Muscle layer of duodenum (tissue), 2 donors: ENCODE results near the gene GRIK2.

Experiments used
- H3K27ac ChIP-seq: one replicate; pipeline ENCODE4 v1.7.0; 2013; ENCODE audit warnings: mild to moderate bottlenecking, low read length
- H3K27me3 ChIP-seq: one replicate; pipeline ENCODE4 v1.7.0; 2013; ENCODE audit warnings: low read depth, mild to moderate bottlenecking, control low read depth, low read length
- H3K36me3 ChIP-seq, 2 donors: one replicate each; pipeline ENCODE4 v1.7.0; 2013; ENCODE audit warnings: low read length in 2 of 2, control low read depth in 1 of 2, mild to moderate bottlenecking in 1 of 2; ENCODE audit not compliant: insufficient read depth in 2 of 2, control insufficient read depth in 1 of 2
- H3K4me1 ChIP-seq, 2 donors: one replicate each; pipeline ENCODE4 v1.7.0; 2013; ENCODE audit warnings: low read length in 2 of 2, mild to moderate bottlenecking in 2 of 2, control low read depth in 1 of 2, moderate library complexity in 1 of 2; ENCODE audit not compliant: insufficient read depth in 2 of 2, control insufficient read depth in 1 of 2
- H3K4me3 ChIP-seq, 2 donors: one replicate each; pipeline ENCODE4 v1.7.0; 2013; ENCODE audit warnings: low read length in 2 of 2, low read depth in 1 of 2, mild to moderate bottlenecking in 1 of 2
- H3K9me3 ChIP-seq, 2 donors: one replicate each; pipeline ENCODE4 v1.7.0; 2013; ENCODE audit warnings: low read length in 2 of 2, control low read depth in 1 of 2, mild to moderate bottlenecking in 1 of 2; ENCODE audit not compliant: control insufficient read depth in 1 of 2
- donor health status: healthy.

The GRIK2 gene

GRCh38 chr6:101840100-101840499 lies 446.6 kb downstream of the GRIK2 start:
- H3K27me3 ChIP-seq, result no peaks in the 10 kb centered on the region
- H3K9me3 ChIP-seq, result no peaks in the 10 kb centered on the region
- no peak overlapping the region for H3K4me3 ChIP-seq
- H3K4me1 ChIP-seq, result no peaks in the 10 kb centered on the region
- H3K27ac ChIP-seq, result no peak overlapping the region
- no peaks in the 10 kb centered on the region for H3K36me3 ChIP-seq

- H3K9me3 ChIP-seq, result no peaks in the 10 kb centered on the region
- no peaks in the 10 kb centered on the region for H3K36me3 ChIP-seq
- no peak overlapping the region for H3K4me3 ChIP-seq
- no peaks in the 10 kb centered on the region for H3K4me1 ChIP-seq
- no peaks in the 10 kb centered on the region for H3K27me3 ChIP-seq
- no peak overlapping the region for H3K27ac ChIP-seq
Observed at GRCh38 chr6:101845172-101845571, 451.7 kb downstream of the GRIK2 start.

GRCh38 chr6:101845621-101846020 lies 452.1 kb downstream of the GRIK2 start:
- H3K27me3 ChIP-seq, result no peaks in the 10 kb centered on the region
- no peaks in the 10 kb centered on the region for H3K9me3 ChIP-seq
- H3K4me1 ChIP-seq, result no peaks in the 10 kb centered on the region
- no peaks in the 10 kb centered on the region for H3K36me3 ChIP-seq
- H3K27ac ChIP-seq, result no peak overlapping the region
- H3K4me3 ChIP-seq, result no peak overlapping the region

GRCh38 chr6:101847690-101848089 lies 454.2 kb downstream of the GRIK2 start:
- Histone ChIP-seq H3K36me3 (no peaks in the 10 kb centered on the region), H3K27ac (no peak overlapping the region), H3K4me3 (no peak overlapping the region), H3K4me1 (no peaks in the 10 kb centered on the region), H3K9me3 (no peaks in the 10 kb centered on the region), H3K27me3 (no peaks in the 10 kb centered on the region)

GRCh38 chr6:101851911-101852310 lies 458.4 kb downstream of the GRIK2 start:
- no peaks in the 10 kb centered on the region for H3K27me3 ChIP-seq
- H3K4me1 ChIP-seq, result no peaks in the 10 kb centered on the region
- no peak overlapping the region for H3K27ac ChIP-seq
- no peaks in the 10 kb centered on the region for H3K9me3 ChIP-seq
- H3K4me3 ChIP-seq, result no peak overlapping the region
- no peaks in the 10 kb centered on the region for H3K36me3 ChIP-seq

- Histone ChIP-seq H3K27me3 (no peaks in the 10 kb centered on the region), H3K27ac (no peak overlapping the region), H3K36me3 (no peaks in the 10 kb centered on the region), H3K4me1 (no peaks in the 10 kb centered on the region), H3K4me3 (no peak overlapping the region), H3K9me3 (no peaks in the 10 kb centered on the region)
Observed at GRCh38 chr6:101853231-101854085, 459.9 kb downstream of the GRIK2 start.

GRCh38 chr6:101876431-101876830 lies 482.9 kb downstream of the GRIK2 start:
- Histone ChIP-seq H3K36me3 (no peaks in the 10 kb centered on the region), H3K9me3 (no peaks in the 10 kb centered on the region), H3K4me1 (no peaks in the 10 kb centered on the region), H3K27ac (no peak overlapping the region), H3K27me3 (no peaks in the 10 kb centered on the region), H3K4me3 (no peak overlapping the region)

GRCh38 chr6:101878554-101879276 lies 485.2 kb downstream of the GRIK2 start:
- Histone ChIP-seq H3K27me3 (no peaks in the 10 kb centered on the region), H3K27ac (no peak overlapping the region), H3K9me3 (no peaks in the 10 kb centered on the region)

GRCh38 chr6:101879782-101880181 lies 486.3 kb downstream of the GRIK2 start:
- H3K4me3 ChIP-seq, result no peak overlapping the region
- H3K4me1 ChIP-seq, result no peaks in the 10 kb centered on the region

More at GRCh38 chr6:101878554-101879276, 485.2 kb downstream of the GRIK2 start:
- Histone ChIP-seq H3K4me1 (no peaks in the 10 kb centered on the region), H3K36me3 (no peaks in the 10 kb centered on the region), H3K4me3 (no peak overlapping the region)

GRCh38 chr6:101883505-101883904 lies 490.0 kb downstream of the GRIK2 start:
- Histone ChIP-seq H3K27ac (no peak overlapping the region), H3K4me3 (no peak overlapping the region), H3K9me3 (no peaks in the 10 kb centered on the region), H3K27me3 (no peaks in the 10 kb centered on the region), H3K36me3 (no peaks in the 10 kb centered on the region), H3K4me1 (no peaks in the 10 kb centered on the region)

More at GRCh38 chr6:101879782-101880181, 486.3 kb downstream of the GRIK2 start:
- no peaks in the 10 kb centered on the region for H3K27me3 ChIP-seq
- H3K36me3 ChIP-seq, result no peaks in the 10 kb centered on the region
- H3K27ac ChIP-seq, result no peak overlapping the region
- H3K9me3 ChIP-seq, result no peaks in the 10 kb centered on the region

GRCh38 chr6:101887532-101887931 lies 494.0 kb downstream of the GRIK2 start:
- no peak overlapping the region for H3K27ac ChIP-seq
- no peaks in the 10 kb centered on the region for H3K9me3 ChIP-seq
- no peaks in the 10 kb centered on the region for H3K4me1 ChIP-seq
- H3K27me3 ChIP-seq, result no peaks in the 10 kb centered on the region
- H3K36me3 ChIP-seq, result no peaks in the 10 kb centered on the region
- H3K4me3 ChIP-seq, result no peak overlapping the region
